PC-9 (cell line): ENCODE data around the gene TANC1. TPM values are rescaled to one million over a fixed set of nuclear protein-coding genes. Genes with fewer than 3 reads are reported as not detected.

ENCODE experiments used
- BruUV-seq: library from RNA; stranded (reverse); fragments of 400-500 nt; replicated peaks from 2 replicates; lab custom pipeline; 2021; lab: Mats Ljungman, UMichigan
- CTCF ChIA-PET: fragments of 300-600 bp; sonication (Branson Sonifier 250); formaldehyde crosslinking; loops from one replicate; lab custom pipeline; 2022; ENCODE audit warnings: antibody characterized with exemption; lab: Charles Lee
- POLR2A ChIA-PET: fragments of 300-600 bp; sonication (Branson Sonifier 250); formaldehyde crosslinking; loops from one replicate; lab custom pipeline; 2022; ENCODE audit warnings: antibody characterized with exemption; ENCODE audit not compliant: unreplicated experiment; lab: Charles Lee
- DNase-seq, 2 experiments: peaks; one replicate each; pipeline versions ENCODE4 v3.0.0 to v3.0.0-alpha.2; 2015 to 2022; ENCODE audit warnings: mixed read lengths in 1 of 2
- H2AFZ ChIP-seq: fragments of 200-600 bp; sonication (generic); 2 replicates; pipeline ENCODE4 v1.8.1; 2017; ENCODE audit warnings: antibody characterized with exemption
- H3F3A ChIP-seq: fragments of 200-600 bp; sonication (generic); 2 replicates; pipeline ENCODE4 v1.8.1; 2017; ENCODE audit warnings: antibody characterized with exemption, mild to moderate bottlenecking, low read depth; ENCODE audit not compliant: insufficient read depth
- H3K27ac ChIP-seq: fragments of 200-600 bp; sonication (generic); 2 replicates; pipeline ENCODE4 v1.6.1; 2016; ENCODE audit warnings: mixed run types
- H3K27me3 ChIP-seq: fragments of 200-600 bp; sonication (generic); 2 replicates; pipeline ENCODE4 v1.6.1; 2016; ENCODE audit warnings: low read depth, mixed run types; ENCODE audit not compliant: insufficient read depth
- H3K36me3 ChIP-seq: fragments of 200-600 bp; sonication (generic); 2 replicates; pipeline ENCODE4 v1.6.1; 2016; ENCODE audit warnings: low read depth, mixed run types
- H3K4me1 ChIP-seq: fragments of 200-600 bp; sonication (generic); replicated peaks from 2 replicates; pipeline ENCODE4 v1.6.1; 2016; ENCODE audit warnings: mixed run types; ENCODE audit not compliant: insufficient read depth
- H3K4me2 ChIP-seq: fragments of 200-600 bp; sonication (generic); 2 replicates; pipeline ENCODE4 v1.6.1; 2017; ENCODE audit warnings: mixed run types
- H3K4me3 ChIP-seq: fragments of 200-600 bp; sonication (generic); 2 replicates; pipeline ENCODE4 v1.6.1; 2016; ENCODE audit warnings: mixed run types
- H3K79me2 ChIP-seq: fragments of 200-600 bp; sonication (generic); 2 replicates; pipeline ENCODE4 v1.6.1; 2017; ENCODE audit warnings: low read depth, mixed run types
- H3K9me2 ChIP-seq: fragments of 200-600 bp; sonication (generic); 2 replicates; pipeline ENCODE4 v1.8.1; 2017; ENCODE audit warnings: mild to moderate bottlenecking; ENCODE audit not compliant: insufficient read depth
- H3K9me3 ChIP-seq: fragments of 200-600 bp; sonication (generic); 2 replicates; pipeline ENCODE4 v1.8.1; 2016; ENCODE audit warnings: low read depth; ENCODE audit not compliant: insufficient read depth
- H4K20me1 ChIP-seq: fragments of 200-600 bp; sonication (generic); 2 replicates; pipeline ENCODE4 v1.8.1; 2017; ENCODE audit not compliant: insufficient read depth
- CTCF ChIP-seq: fragments of 200-600 bp; sonication (generic); conservative IDR thresholded peaks from 2 replicates; pipeline ENCODE4 v1.6.1; 2017; ENCODE audit warnings: mixed run types, antibody characterized with exemption, mild to moderate bottlenecking, moderate library complexity
- EZH2 ChIP-seq: fragments of 200-600 bp; sonication (generic); IDR thresholded peaks from 2 replicates; pipeline ENCODE4 v1.8.0; 2017; ENCODE audit warnings: antibody characterized with exemption, low read depth
- intact Hi-C: fragments of 100-400 bp; cut with micrococcal nuclease; formaldehyde crosslinking; loops from one replicate; pipeline ENCODE4 v1.10.0; 2022; ENCODE audit not compliant: unreplicated experiment
- total RNA-seq: library from RNA; stranded (reverse); gene quantifications from 2 replicates; pipeline ENCODE4 v1.2.3, GENCODE V29; 2021

The TANC1 gene
- total RNA-seq, 1 experiment from 2014 or later: 26.0 TPM

- H3K4me2 ChIP-seq: no peak overlapping the region
- H3K79me2 ChIP-seq: peaks cover 96% of the 10 kb centered on the region
- BruUV-seq: no TSS peak
- 0 out of 2 replicates have a peak, but pooled peaks cover 3% of the 10 kb centered on the region for H3F3A ChIP-seq
- H4K20me1 ChIP-seq: peaks cover 5% of the 10 kb centered on the region; the same call in 1 of the 2 replicates
- no peak overlapping the region for H3K27ac ChIP-seq
- H3K9me3 ChIP-seq: no peaks in the 10 kb centered on the region
- intact Hi-C loops: no loop called here
- DNase-seq: no peak
- H3K4me3 ChIP-seq: no peak overlapping the region
- no peaks in the 10 kb centered on the region for H3K9me2 ChIP-seq
- no peak overlapping the region for H2AFZ ChIP-seq
- H3K36me3 ChIP-seq: no peaks in the 10 kb centered on the region
- POLR2A ChIA-PET: no interaction called here
- no peaks in the 10 kb centered on the region for H3K27me3 ChIP-seq
- TF ChIP-seq EZH2 (no peak), CTCF (no peak)
- H3K4me1 ChIP-seq: peaks cover 42% of the 10 kb centered on the region
- CTCF ChIA-PET: interaction anchor here (0.6 kb wide), 1 partner anchor 46 kb away, joined by 3 read pairs; no protein-coding TSS in a partner anchor
These were observed 7.0 kb downstream of the TANC1 start for GRCh38 chr2:158975271-158975921.

- TF ChIP-seq EZH2 (no peak), CTCF (no peak)
- no TSS peak for BruUV-seq
- H4K20me1 ChIP-seq: no peaks in the 10 kb centered on the region
These were observed 11.3 kb downstream of the TANC1 start for GRCh38 chr2:158979772-158980171.

GRCh38 chr2:158984604-158985135, 16.2 kb downstream of the TANC1 start:
- Histone ChIP-seq H3F3A (peaks cover 9% of the 10 kb centered on the region), H3K27ac (no peak overlapping the region), H3K4me2 (no peak overlapping the region), H2AFZ (no peak overlapping the region), H3K4me3 (no peak overlapping the region), H3K4me1 (peaks cover 27% of the 10 kb centered on the region), H3K9me3 (no peaks in the 10 kb centered on the region), H3K36me3 (no peaks in the 10 kb centered on the region), H3K9me2 (no peaks in the 10 kb centered on the region), H3K79me2 (peaks cover 97% of the 10 kb centered on the region), H4K20me1 (no peaks in the 10 kb centered on the region), H3K27me3 (no peaks in the 10 kb centered on the region)
- BruUV-seq: no TSS peak
- TF ChIP-seq EZH2: no peak
- no peak for TF ChIP-seq CTCF
- no peak for DNase-seq
- ChIA-PET POLR2A (interaction anchor here (0.6 kb wide), 2 partner anchors 171 to 387 kb away, joined by 6 to 8 read pairs; no protein-coding TSS in a partner anchor), CTCF (no interaction called here)
- intact Hi-C loops: no loop called here

More at GRCh38 chr2:158979772-158980171, 11.3 kb downstream of the TANC1 start:
- Histone ChIP-seq H3K4me1 (0 out of 2 replicates have a peak, but pooled peaks cover 6% of the 10 kb centered on the region), H3K9me3 (no peaks in the 10 kb centered on the region), H3K27ac (no peak overlapping the region), H2AFZ (no peak overlapping the region), H3K36me3 (no peaks in the 10 kb centered on the region), H3K79me2 (peaks cover 92% of the 10 kb centered on the region), H3F3A (no peaks in the 10 kb centered on the region), H3K4me3 (no peak overlapping the region), H3K27me3 (no peaks in the 10 kb centered on the region), H3K9me2 (no peaks in the 10 kb centered on the region), H3K4me2 (no peak overlapping the region)
- DNase-seq: no peak
- ChIA-PET POLR2A (interaction anchor here (0.9 kb wide), 1 partner anchor 46 kb away, joined by 8 read pairs; no protein-coding TSS in a partner anchor), CTCF (no interaction called here)
- intact Hi-C loops: no loop called here
